ENCODE results near the gene CAMTA1. TPM values are rescaled to one million over a fixed set of nuclear protein-coding genes. Genes with fewer than 3 reads are reported as not detected.

Gene CAMTA1
- total RNA-seq, 1 donor = 56.1 TPM

DNA sequence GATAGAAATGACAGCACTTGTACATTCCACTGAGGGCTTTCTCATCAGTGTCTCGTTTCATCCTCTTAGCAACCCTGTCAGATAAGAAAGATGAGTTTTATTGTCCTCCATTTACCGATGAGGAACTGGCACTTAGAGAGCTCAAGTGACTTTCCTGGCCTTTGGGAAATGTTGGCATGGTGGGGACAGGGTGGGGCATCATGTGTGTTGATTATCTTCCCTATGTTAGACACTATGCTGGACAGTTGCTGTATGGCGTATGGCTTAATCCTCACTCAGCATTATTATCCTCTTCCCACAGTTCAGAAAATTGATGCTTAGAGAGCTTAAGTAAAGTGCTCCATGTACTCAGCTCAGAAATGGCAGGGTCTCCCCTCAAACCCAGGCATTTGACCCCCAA lies 163.2 kb downstream of the CAMTA1 start:
- TF ChIP-seq, protein P1, sequence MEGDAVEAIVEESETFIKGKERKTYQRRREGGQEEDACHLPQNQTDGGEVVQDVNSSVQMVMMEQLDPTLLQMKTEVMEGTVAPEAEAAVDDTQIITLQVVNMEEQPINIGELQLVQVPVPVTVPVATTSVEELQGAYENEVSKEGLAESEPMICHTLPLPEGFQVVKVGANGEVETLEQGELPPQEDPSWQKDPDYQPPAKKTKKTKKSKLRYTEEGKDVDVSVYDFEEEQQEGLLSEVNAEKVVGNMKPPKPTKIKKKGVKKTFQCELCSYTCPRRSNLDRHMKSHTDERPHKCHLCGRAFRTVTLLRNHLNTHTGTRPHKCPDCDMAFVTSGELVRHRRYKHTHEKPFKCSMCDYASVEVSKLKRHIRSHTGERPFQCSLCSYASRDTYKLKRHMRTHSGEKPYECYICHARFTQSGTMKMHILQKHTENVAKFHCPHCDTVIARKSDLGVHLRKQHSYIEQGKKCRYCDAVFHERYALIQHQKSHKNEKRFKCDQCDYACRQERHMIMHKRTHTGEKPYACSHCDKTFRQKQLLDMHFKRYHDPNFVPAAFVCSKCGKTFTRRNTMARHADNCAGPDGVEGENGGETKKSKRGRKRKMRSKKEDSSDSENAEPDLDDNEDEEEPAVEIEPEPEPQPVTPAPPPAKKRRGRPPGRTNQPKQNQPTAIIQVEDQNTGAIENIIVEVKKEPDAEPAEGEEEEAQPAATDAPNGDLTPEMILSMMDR (IDR thresholded peaks at IDR 0.05; ENCODE audit: insufficient read depth, low read depth, low read length) = no peak
- H3K4me3 ChIP-seq (ENCODE audit: low read depth, low read length) = no peak overlapping the region
- no peak for DNase-seq (ENCODE audit: low read depth)

DNA sequence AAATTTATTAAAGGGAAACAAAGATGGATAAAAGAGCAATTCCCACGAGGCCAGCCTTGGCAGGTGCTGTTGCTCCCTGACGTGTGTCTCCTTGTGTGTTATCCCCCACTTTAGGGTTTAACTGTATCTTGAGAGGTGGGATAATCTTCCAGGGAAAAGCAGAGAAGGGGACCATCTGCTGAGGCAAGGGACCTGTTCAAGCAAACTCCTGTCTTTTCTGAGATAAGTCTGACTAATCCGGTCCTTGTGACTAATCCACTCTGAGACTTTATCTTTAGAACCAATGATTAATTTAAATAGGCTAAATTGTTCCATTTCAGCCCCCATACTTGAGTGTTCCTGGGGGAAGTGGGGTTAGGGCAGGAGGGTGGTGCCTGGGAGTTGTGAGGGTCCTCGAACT lies 163.6 kb downstream of the CAMTA1 start:
- no peak overlapping the region for H3K4me3 ChIP-seq (ENCODE audit: low read depth, low read length)
- TF ChIP-seq, protein P1 (IDR thresholded peaks at IDR 0.05; ENCODE audit: insufficient read depth, low read depth, low read length) = no peak
- no peak for DNase-seq (ENCODE audit: low read depth)

DNA sequence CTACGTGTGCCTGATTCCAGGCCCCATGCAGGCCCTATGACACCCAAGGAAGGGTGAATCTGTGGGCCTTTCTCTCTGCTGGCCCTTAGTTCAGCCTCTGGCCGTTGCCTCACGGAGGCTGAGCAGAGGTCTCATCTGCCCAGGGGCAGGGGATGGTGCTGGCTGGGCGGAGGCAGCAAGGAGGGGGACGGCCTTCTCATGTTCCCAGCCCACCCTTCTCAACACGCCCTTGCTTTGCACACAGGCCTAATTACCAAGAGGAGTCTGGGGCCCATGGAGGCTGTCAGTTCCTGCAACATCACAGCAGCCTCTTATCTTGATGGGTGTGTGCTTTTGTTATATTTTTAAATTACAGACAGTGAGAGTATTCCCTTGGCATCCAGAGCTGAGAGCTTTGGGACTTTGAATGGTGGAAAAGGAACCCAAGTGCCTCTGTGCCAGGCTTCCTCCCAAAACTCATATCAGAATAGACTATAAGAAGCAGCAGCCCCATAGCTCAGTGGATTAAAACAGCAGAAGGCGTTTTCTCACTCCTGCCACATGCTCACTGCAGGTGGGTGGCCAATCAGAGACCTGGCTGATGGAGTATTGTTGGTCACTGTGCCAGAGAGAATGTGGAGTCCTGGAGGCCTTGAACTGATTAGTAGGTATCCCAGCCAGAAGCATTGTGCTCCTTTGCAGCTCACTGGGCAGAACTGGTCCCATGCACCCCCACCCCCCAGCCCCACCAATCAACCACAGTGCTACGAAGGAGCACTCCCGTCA lies 164.9 kb downstream of the CAMTA1 start:
- H3K4me3 ChIP-seq (ENCODE audit: low read depth, low read length) = no peak overlapping the region
- TF ChIP-seq, protein P1 (IDR thresholded peaks at IDR 0.05; ENCODE audit: insufficient read depth, low read depth, low read length) = no peak
- no peak for DNase-seq (ENCODE audit: low read depth)

DNA sequence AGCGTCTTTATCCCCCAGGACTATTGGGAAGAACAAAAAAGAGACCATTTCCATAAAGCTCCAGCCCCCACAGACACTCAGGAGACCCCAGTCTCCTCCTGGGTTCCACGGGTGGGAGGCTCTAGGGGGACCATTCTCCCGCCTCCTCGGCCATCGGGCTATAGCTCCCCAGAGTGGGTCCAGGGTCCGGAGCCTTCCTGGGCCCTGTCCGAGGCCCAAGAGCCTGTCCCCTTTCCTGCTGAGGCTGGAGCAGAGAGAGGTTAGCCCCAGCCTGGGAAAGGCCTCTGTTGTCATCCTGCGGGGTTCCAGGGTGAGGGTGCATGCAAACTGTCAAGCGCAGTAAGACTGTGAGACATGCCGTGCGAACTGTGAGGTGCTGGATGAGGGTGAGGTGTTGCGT lies 166.3 kb downstream of the CAMTA1 start:
- TF ChIP-seq, protein P1 (IDR thresholded peaks at IDR 0.05; ENCODE audit: insufficient read depth, low read depth, low read length) = no peak
- no peak overlapping the region for H3K4me3 ChIP-seq (ENCODE audit: low read depth, low read length)
- no peak for DNase-seq (ENCODE audit: low read depth)

DNA sequence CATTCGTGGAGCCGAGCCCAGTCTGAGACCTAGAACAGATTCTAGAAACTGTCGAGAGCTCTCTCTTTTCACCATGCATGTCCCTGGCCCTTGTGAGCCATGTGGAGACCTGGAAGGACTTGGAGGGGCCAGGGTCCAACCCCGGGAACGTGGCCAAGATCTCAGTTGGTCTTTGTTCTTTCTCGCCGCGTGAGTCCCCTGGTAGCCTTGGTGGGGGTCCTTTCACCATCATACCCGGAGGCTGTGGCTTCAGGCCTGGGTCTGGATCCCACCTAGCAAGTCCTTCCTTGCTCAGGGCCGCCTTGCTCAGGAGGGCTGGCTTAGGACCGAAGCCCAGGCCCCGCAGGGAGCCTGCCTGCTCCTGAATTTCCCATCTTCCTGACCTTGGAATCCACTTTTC lies 168.0 kb downstream of the CAMTA1 start:
- no peak overlapping the region for H3K4me3 ChIP-seq (ENCODE audit: low read depth, low read length)
- DNase-seq (ENCODE audit: low read depth) = no peak
- TF ChIP-seq, protein P1 (IDR thresholded peaks at IDR 0.05; ENCODE audit: insufficient read depth, low read depth, low read length) = no peak

DNA sequence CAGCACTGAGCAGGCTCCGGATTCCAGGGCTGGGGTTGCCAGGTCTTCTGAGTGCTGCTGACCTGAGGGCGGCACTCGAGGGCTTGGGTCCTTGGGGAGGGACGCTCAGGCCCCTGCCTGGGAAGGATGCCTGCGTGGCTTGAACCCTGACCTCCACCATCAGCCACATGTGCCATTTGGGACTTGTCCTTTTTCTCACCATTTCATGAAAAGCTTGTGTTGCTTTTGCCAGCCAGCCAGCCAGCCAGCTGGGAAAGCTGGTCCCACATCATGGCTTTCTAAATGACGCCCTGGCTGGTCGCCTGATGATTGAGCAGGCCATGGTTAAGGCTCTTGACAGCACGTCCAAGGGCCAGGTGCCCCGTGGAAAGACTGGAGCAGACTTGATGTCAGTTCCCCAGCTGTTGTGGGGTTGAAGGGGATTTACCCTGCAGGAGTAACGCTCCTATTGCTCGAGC lies 168.7 kb downstream of the CAMTA1 start:
- TF ChIP-seq, protein P1 (IDR thresholded peaks at IDR 0.05; ENCODE audit: insufficient read depth, low read depth, low read length) = no peak
- no peak overlapping the region for H3K4me3 ChIP-seq (ENCODE audit: low read depth, low read length)
- DNase-seq (ENCODE audit: low read depth) = no peak

DNA sequence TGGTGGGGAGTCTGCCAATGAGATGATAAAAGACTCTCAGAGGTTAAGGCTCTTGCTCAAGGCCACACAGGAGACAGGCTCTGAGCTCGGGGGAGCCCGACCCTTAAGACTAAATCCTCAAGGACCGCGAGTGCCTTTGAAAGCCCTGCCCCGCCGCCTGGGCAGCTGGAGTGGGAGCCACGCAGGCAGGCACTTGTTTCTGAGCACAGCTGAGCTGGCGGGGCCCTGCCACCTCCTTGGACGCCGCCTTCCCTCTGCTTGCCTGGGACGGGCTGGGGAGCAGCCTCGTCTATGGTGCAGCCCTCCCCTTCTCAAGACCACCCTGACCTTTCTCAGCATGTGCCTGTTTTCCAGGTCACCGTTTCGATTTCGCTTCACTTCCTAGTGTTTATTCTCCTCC lies 169.3 kb downstream of the CAMTA1 start:
- no peak for DNase-seq (ENCODE audit: low read depth)
- TF ChIP-seq, protein P1 (IDR thresholded peaks at IDR 0.05; ENCODE audit: insufficient read depth, low read depth, low read length) = no peak
- H3K4me3 ChIP-seq (ENCODE audit: low read depth, low read length) = no peak overlapping the region

Measured in fibroblast of villous mesenchyme (primary cell).